G401 (cell line): ENCODE data around the gene COPB1. TPM values are rescaled to one million over a fixed set of nuclear protein-coding genes. Genes with fewer than 3 reads are reported as not detected.

Experiments
- DNase-seq: peaks from one replicate; pipeline ENCODE4 v3.0.0-alpha.2; 2015; ENCODE audit warnings: low spot score
- in situ Hi-C: cut with HindIII; loops from 2 replicates; pipeline ENCODE4 v1.10.0; 2016; ENCODE audit warnings: low sequenced_read_pairs, mixed read lengths
- total RNA-seq: library from RNA; depleted of rRNA; stranded (reverse); fragments of >200 nt; shearing (Covaris generic); gene quantifications from 2 replicates; pipeline ENCODE4 v1.2.3, GENCODE V29; 2014

The COPB1 gene
- total RNA-seq, 1 experiment from 2014 or later: 226 TPM

GRCh38 chr11:14445542-14446530 lies 53.8 kb downstream of the COPB1 start:
- no peak for DNase-seq
- in situ Hi-C loops: no loop called here

DNA sequence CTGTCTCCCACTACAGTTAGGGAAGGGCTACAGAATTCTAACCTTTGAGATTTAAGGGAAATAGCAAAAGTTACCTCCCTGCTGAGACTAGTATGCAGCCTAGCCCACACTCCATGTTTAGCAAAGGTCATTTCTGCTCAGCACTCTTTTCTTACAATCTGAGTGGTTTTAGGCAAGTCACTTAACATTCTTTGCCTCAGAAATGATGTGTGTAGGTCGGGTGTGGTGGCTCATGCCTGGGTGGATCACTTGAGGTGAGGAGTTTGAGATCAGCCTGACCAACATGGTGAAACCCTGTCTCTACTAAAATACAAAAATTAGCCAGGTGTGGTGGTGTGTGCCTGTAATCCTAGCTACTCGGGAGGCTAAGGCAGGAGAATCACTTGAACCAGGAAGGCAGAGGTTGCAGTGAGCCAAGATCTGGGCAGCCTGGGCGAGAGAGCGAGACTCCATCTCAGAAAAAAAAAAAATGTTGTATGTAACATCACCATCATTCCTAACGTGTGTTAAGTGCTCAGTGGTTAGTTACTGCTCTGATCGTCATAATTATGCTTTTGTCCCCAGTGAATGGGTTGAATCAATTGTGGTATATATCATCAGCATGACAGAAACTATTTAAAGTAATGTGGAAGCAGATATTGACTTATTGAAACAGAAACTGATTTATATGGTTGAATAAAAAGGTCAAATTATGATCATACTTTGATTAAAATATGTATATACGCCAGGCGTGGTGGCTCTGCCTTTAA lies 55.0 kb downstream of the COPB1 start:
- in situ Hi-C loops: no loop called here

GRCh38 chr11:14443638-14444037 lies 56.0 kb downstream of the COPB1 start:
- in situ Hi-C loops: no loop called here
- DNase-seq: peak; percentile 24

More for the DNA sequence above, 55.0 kb downstream of the COPB1 start:
- no peak for DNase-seq

DNA sequence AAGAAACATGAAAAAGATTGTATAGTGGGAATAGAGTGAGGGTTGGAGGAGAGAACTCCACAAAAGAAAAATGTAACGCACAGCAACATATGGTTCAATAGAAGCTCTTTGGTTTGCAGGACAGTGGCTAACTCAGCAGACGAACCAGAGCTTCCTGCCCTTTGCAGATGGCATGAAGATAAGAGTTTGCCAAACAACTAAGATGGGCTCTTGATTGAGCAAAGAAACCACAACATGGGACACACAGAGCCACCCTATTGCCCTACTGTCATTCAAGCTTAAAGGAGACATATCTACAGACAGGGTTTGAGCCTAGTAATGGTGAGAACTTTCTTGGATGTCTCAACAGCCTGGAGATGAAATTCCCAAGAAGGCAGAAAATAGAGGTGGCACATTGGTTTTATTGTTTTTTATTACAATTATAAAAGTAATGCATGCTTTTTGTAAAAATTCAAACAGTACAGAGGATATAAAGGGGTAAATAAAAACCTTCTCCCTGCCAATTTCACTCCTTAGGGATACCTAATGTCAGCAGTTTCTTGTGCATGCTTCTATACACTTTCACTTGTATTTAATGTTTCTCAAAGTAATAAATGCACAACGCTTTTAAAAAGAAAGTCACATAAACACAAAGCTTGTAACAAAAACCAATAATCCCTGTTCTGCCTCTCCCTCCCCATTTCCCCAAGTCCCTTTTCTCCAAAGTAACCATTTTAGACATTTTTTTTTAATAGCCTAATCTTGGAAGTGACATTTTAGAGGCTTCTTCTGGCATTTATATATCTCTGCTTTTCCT lies 63.7 kb downstream of the COPB1 start:
- in situ Hi-C loops: no loop called here

DNA sequence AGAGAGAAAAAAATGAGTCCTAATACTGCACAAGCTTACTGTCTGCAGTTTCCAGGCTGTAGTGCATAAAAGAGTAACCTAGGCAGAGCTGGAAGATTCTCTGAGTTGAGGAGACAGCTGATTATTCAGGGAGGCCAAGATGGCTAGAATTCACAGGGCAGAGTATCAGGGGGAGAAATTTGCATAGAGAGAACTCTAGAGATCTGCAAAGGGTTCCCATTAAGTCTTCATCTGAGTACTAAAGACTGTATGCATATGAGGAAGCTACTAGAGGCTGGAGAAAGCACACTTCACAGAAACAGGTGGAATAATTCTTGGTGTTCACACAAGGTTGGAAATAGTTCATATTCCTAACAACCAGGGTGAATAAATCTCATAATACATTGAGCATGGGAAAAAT lies 74.0 kb downstream of the COPB1 start:
- in situ Hi-C loops: no loop called here
- DNase-seq: no peak

More for the DNA sequence above, 63.7 kb downstream of the COPB1 start:
- no peak for DNase-seq

DNA sequence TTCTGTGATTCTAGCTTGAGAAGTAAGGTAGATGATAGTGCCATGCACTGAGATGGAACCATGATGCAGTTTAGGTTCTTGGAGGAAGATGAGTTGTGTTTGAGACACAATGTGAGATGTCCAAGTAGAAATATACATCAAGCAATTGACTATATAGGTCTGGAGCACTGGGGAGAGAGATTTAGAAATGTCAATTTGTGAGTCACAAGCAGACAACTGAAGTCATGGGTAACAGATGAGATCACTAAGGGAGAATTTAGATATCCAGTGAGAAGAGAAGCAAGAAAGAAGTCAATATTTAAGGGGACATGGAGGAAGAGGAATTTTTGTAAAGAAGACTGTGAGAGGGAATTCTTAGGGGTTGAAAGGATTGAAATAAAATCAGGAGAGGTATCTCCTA lies 75.5 kb downstream of the COPB1 start:
- in situ Hi-C loops: no loop called here
- DNase-seq: no peak

DNA sequence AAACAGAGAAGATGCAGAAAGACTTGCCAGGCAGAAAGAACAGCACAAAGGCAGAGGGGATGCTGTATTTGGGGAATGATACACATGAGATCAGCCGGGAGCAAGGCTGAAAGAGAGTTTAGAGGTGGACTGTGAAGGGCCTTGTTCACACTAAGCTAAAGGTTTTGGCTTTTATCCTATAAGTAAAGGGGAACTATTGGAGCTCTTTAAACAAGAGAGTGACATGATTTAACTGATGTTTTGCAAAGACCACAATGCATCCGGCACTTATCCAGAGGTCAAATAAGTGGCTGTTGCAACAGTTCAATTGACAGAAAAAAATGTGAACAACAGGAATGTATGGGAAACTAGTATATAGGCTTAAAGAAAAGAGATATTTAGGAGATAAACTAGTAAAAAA lies 76.0 kb downstream of the COPB1 start:
- in situ Hi-C loops: no loop called here
- no peak for DNase-seq

GRCh38 chr11:14422814-14423182 lies 76.8 kb downstream of the COPB1 start:
- peak; percentile 44 for DNase-seq
- in situ Hi-C loops: no loop called here

DNA sequence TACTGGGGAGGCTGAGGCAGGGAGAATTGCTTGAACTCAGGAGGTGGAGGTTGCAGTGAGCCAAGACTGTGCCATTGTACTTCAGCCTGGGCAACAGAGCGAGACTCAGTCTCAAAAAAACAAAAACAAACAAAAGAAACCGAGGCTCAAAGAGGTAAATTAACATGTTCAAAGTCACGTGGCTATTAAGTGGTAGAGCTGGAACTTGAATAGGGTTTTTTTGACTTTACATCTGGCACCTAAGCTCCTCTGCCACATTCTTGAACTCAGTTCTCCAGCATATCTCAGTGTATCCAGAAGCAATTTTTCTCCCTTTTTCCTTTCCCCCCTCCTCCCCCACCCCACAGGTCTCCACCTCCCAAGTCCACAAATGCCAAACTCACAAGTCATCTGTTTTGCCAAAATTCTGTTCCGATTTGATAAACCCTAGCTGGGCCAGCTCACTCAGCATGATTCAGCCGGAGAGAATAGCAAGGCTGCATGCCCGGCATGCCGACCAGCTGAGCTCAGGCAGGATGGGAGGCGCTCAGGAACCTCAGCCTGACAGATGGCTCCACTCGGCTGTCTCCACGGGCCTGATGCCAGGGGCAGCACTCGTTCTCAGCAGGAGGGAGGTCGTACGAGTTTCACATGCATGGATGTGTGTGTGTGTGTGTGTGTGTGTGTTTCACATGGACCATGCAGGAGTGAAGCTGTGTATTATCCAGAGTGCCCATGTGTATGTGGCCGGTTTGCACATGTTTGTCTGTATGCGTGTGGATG lies 77.4 kb downstream of the COPB1 start:
- in situ Hi-C loops: no loop called here
- DNase-seq: peak; percentile 93

DNA sequence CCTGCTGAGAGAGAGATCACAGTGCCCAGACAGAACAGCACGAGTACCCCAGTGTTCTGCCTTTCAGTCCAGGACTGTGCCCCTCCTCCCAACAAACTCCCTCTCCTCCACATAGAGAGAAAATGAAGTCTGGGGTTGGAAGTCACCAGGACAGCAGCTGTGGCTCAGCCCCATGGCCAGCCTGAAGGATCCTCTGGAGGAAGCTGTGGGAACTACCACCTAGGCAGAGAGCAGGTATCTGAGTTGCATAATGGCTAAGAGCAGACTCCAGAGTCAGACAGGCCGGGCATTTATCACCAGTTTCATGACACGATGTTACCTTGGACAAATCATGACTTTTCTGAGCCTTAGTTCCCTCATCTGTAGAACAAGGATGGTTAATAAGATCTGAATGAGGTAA lies 79.4 kb downstream of the COPB1 start:
- in situ Hi-C loops: no loop called here

DNA sequence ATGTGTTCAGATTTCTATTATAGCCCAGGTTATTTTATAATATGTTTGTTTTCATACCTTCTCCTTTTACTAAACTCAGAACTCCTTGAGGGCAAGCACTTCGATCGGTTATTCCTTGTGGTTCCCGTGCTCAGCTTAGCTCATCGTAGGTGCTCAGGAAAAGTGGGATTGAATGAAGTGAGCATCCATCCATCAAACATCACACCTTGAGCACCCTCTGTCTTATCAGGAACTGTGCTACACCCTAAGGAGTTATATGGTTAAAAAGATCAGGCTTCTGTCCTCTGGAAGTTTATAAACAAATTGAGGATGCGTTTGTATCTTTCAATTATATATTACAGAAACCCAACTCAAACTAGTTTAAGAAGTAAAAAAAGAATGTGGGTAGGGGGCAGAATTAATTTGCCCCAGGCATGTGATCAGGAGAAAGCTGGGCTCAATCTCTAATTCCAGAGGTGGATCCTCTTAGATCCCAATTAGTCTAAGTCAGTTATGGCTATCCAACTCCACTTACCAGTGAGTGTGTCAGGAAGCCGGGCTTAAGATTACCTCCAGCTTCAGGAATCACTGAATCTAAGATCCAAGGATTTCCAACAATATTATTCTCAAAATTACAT lies 80.7 kb downstream of the COPB1 start:
- DNase-seq: no peak
- in situ Hi-C loops: no loop called here

More for the DNA sequence above, 79.4 kb downstream of the COPB1 start:
- no peak for DNase-seq

DNA sequence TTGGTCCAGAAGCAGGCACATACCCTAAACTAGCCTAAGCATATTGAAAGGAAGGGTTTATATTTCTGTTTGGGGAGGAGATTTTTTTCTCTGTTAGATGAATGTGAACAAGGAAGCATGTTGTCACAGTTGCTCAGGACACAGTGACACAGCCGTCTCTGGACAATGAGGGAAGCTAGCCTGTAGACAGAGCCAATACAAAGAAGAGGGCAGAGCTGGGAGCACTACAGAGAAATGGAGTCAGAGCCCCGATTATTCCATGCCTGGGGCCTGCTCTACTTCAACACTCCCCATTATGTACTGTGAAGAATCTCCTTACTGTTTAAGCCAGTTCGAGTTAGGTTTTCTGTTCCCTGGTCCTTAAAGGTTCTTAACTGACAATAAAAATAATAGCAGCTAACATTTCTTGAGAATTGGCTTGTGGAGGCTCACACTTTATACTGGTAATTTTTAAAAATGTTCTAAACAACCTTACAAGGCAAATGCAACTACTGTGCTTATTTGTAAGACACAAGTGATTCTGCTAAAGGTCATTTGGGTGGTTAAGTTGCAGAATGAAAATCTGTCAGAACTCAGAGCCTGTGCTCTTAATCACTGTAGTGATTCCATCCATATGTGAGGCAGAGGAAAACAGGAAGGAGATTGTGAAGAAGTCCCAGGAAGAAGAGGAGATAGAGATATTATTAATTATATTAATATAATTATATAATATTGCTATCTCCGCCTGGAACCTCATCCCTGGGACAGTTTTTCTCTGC lies 81.8 kb downstream of the COPB1 start:
- no peak for DNase-seq
- in situ Hi-C loops: no loop called here

DNA sequence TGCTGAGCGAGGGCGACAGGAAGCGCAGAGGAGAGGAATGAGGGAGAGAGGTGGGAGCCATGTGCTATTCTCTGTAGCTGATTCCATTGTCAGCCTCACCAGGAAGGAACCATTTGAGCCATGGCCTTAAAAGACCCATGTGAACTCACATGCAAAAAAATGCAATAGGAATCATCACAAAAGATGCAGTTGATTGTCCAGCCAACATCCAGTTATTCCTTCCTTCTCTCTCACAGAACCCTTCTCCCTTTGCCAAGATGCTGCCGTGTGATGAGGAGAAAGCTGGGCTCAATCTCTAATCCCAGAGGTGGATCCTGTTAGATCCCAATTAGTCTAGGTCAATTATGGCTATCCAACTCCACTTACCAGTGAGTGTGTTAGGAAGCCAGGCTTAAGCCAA lies 82.4 kb downstream of the COPB1 start:
- in situ Hi-C loops: no loop called here

GRCh38 chr11:14414470-14415461 lies 84.8 kb downstream of the COPB1 start:
- no peak for DNase-seq
- in situ Hi-C loops: no loop called here

More for the DNA sequence above, 82.4 kb downstream of the COPB1 start:
- no peak for DNase-seq

DNA sequence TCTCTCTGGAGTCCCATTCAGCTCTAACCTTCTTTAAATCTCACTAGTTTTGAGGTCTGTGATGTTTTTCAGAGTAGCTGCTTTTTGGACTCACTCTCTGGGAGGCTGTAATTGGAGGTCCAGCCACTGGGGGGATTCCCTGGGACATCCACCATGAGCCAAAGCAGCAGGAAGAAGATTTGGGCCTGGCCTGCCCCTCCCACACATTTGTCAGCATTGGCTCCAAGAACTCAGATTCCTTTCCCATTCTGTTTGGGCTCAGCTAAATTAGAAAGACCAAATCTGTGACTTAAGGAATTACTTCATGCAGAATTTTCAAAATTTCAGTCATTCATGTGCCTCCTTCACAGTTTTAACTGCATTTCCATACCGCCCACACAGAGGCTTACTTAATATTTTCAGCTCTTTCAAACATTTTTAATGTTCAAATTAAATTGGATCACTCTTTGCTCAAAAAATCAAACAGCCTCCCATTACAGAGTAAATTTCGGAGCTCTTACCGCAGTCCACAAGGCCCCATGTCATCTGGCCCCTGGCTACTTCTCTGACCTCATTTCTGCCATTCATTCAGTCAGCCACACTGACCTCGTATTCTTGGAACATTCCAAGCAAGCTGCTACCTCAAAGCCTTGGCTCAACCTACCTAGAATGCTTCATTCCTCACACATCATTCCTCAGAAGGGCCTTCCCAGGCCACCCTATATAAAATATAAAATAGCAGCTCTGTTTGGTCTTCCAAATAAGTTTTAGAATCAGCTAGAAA lies 86.1 kb downstream of the COPB1 start:
- DNase-seq: peak; percentile 81
- in situ Hi-C loops: no loop called here

DNA sequence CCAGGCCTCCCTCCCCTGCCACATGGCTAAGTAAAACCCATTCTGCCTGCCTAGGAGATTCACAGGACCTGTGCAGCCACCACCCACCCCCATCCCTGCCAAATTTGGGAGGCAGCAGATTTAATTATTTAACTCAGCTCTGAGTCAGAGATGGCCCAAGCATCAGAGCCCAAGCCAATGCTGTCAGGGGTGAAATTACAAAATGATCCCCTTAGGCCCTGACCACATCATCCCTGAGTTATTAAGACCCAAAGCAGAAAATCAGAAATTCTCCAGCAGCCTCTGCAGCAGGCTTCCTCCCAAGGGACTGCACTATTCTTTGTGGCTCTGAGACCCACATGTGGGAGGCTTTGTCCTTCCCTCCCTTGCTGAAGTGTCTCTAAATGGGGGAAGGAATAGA lies 87.8 kb downstream of the COPB1 start:
- in situ Hi-C loops: no loop called here
- DNase-seq: no peak
